ENCODE measurements around the gene FECH. TPM values are rescaled to one million over a fixed set of nuclear protein-coding genes. Genes with fewer than 3 reads are reported as not detected.
"Not testable (repeated sequence)": the region's sequence is repeated elsewhere in the genome, so short reads cannot be mapped to it uniquely, and the experiment has no call there.

The FECH gene
- total RNA-seq, 1 donor, result 31.1 TPM

DNA sequence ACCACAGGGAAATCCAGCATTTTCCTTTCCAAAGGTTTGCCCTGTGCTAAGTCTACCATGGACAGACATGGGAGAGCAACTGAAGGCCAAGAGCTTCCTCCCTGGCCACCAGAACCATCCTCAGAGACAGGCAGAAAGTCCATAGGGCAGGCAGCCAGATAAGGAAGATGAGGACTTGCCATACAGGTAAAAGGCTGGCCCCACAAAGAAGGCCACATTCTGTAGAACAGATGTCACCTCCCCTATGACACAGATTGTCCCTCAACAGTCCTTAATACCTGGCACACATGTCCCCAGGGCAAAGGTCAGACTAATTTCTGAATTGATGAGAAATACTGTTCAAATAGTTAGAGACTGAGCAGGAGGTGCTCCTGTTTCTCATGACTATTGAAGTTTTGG lies 52.0 kb downstream of the FECH start:
- DNase-seq (ENCODE audit: low read depth), result no peak
- H3K4me3 ChIP-seq (ENCODE audit: low read depth, low read length), result no peak overlapping the region
- TF ChIP-seq, protein P1, sequence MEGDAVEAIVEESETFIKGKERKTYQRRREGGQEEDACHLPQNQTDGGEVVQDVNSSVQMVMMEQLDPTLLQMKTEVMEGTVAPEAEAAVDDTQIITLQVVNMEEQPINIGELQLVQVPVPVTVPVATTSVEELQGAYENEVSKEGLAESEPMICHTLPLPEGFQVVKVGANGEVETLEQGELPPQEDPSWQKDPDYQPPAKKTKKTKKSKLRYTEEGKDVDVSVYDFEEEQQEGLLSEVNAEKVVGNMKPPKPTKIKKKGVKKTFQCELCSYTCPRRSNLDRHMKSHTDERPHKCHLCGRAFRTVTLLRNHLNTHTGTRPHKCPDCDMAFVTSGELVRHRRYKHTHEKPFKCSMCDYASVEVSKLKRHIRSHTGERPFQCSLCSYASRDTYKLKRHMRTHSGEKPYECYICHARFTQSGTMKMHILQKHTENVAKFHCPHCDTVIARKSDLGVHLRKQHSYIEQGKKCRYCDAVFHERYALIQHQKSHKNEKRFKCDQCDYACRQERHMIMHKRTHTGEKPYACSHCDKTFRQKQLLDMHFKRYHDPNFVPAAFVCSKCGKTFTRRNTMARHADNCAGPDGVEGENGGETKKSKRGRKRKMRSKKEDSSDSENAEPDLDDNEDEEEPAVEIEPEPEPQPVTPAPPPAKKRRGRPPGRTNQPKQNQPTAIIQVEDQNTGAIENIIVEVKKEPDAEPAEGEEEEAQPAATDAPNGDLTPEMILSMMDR (IDR thresholded peaks at IDR 0.05; ENCODE audit: insufficient read depth, low read depth, low read length), result no peak

DNA sequence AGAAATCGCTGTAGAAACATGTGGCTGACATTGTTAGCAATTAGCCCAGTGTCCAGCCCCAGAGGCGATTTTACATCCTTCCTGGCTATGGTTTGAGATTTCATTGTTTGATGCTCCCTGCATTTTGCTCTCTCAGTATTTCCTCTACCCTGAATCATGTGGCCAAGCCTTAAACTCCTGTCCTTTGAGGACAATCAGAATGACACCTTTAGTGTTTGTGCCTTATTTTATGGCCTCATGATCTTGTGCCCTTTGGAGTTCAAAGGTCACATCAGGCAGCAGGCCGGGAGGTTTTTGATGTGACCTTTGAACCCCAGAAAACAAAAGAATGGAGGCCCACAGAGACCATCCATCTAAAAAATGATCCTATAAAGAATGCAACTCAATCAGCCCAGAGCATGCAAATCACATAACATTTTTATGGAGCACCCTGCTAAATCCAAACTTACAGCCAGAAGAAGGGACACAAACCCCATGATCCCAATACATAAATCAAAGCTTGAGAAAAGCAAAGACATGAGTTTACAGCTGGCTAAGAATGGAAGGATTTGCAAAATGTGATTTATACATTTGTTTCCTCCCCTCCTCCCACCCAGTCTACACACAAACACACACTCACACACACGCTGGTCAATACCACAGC lies 52.5 kb downstream of the FECH start:
- H3K4me3 ChIP-seq (ENCODE audit: low read depth, low read length), result no peak overlapping the region
- DNase-seq (ENCODE audit: low read depth), result no peak
- TF ChIP-seq, protein P1 (IDR thresholded peaks at IDR 0.05; ENCODE audit: insufficient read depth, low read depth, low read length), result no peak

DNA sequence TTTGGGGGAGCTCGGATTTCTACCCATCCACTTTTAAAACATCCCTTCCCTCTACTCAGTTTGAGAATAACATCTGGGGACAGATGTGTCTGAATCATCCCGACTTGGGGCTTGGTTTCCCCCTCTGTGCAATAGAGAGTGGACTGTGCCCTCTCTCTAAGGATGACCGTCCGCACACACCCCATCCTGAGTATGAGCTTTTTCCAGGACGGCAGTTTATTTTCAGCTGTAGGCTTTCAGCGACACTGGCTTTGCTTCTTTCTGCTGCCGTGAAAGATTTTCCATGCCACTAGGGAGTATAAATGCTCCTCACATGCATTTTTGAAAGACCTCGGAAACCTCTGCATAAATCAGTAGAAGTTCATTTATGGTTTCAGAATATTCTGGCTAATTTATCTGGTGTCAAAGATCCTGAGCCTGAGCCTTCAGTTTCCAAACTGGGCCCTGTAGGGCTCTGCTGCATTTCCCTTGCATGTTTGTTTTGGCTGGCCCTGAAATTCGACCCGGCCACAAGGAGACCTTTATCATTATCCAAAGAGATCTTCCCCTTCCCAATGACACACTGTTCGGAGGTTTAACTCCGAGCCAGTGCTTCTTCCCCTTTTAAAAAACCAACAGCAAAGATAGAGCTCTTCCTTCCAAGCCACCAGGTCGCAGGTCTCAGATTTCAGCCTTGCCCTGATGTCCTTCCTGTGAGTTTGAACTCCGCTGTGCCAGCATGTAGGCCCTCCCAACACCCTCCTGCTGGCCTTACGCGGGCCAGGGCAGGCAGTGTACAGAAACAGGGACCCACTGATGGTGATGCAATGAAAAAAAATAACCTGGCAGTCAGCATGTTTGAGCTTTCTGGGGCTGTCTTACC lies 53.3 kb downstream of the FECH start:
- no peak overlapping the region for H3K4me3 ChIP-seq (ENCODE audit: low read depth, low read length)
- TF ChIP-seq, protein P1 (IDR thresholded peaks at IDR 0.05; ENCODE audit: insufficient read depth, low read depth, low read length), result no peak
- DNase-seq (ENCODE audit: low read depth), result peak; percentile 7

DNA sequence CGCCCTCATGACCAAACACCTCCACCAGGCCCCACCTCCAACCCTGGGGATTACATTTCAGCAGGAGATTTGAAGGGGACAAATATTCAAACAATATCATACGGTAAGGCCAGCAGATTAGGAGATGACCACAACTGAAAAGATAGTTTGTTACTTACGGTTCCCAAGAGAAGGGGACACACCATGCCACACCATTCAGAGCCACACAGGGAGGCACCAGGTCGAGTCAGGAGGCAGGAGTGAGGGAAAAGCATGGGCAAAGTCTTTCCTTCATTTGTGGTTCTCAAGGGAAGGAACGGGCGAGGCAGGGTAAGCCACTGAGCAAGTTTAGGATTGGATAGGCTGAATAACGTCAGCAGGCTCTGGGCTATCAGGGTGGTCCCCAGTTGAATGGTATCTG lies 57.4 kb downstream of the FECH start:
- TF ChIP-seq, protein P1 (IDR thresholded peaks at IDR 0.05; ENCODE audit: insufficient read depth, low read depth, low read length), result no peak
- no peak for DNase-seq (ENCODE audit: low read depth)
- no peak overlapping the region for H3K4me3 ChIP-seq (ENCODE audit: low read depth, low read length)

DNA sequence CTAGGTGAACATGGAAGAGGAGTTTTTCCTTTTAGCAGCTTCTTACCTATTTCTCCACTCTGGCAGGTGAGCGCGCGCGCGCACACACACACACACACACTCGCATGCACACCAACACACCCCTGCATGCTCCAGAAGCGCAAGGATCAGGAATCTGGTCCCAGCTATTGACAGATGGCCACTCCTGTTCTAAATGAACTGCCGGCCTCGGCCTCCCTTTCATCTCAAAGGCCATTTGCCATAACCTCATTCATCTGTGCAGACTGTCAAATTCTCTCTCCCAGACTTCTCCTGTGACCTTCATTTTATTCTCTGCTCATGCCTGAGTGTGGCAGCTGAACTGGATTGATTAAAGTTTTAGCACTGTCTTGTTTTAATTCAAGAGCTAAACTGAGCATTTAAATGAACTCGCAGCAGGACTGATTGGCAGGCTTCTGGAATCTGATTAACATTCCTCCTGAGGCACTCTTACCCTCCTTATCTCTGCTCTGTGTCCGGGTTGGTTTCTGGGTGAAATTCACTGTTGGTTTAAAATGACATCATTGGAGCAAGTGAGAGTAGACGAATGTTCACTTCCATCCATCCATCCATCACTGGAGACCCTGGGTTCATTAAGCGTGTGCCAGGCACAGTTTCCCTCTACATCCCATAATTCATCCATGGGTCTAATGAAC lies 58.8 kb downstream of the FECH start:
- no peak overlapping the region for H3K4me3 ChIP-seq (ENCODE audit: low read depth, low read length)
- no peak for DNase-seq (ENCODE audit: low read depth)
- TF ChIP-seq, protein P1 (IDR thresholded peaks at IDR 0.05; ENCODE audit: insufficient read depth, low read depth, low read length), result no peak

DNA sequence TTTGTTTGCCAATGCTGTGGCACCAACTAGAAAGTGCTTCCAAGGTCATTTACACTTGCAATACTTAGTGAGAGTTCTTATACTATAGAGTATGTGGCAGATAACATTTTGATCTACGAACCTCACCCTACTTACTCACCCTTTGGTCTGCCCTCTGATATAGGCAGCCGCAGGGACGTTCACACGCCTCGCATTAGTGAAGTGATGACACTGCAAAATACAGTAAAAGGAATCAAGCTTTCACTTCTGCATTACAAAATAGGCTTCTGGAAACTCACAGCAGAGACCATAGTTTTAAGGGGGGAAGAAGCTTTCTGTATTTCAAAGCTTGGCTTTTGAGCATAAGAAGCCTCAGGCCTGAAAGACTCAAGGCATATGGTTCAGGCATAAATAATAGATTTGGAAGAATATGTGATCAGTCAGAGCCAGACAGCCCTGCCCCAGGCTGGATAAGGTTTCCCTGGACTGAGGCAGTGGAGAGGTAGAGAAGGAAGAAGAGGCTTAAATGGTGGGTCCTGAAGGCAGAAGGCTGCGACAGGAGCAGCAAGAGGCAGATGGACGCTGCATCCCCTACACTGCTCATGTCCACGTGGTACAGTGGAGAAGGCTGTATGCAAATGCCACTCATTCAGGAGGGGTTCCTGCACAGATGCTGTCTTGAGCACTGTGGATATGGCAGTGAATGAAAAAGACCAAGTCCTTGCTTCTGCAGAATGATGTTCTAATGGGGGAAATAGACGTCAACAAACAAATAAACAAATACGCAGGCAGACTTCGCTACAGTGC lies 63.1 kb downstream of the FECH start:
- TF ChIP-seq, protein P1 (IDR thresholded peaks at IDR 0.05; ENCODE audit: insufficient read depth, low read depth, low read length), result no peak
- peak; percentile 10 for DNase-seq (ENCODE audit: low read depth)
- no peak overlapping the region for H3K4me3 ChIP-seq (ENCODE audit: low read depth, low read length)

DNA sequence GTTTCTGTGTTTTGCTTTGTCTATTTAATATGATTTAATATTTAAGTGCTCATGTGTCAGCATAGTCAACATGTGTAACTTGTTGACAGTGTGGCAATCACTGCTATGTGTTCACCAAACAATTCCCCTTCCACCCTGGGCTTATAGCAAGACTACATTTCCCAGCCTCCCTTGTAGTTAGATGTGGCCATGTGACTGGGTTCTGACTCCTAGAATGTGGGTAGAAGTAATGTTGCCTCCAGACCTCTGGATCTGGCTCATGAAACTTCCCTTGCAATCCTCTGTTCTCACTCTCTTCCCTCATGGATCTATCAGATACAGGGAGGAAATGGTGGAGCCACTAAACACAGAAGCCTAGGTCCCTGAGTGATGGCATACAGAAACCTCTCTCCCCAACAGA lies 64.2 kb downstream of the FECH start:
- not testable (repeated sequence) for DNase-seq (ENCODE audit: low read depth); H3K4me3 ChIP-seq (ENCODE audit: low read depth, low read length)
